Psoas muscle (tissue), 8 donors: ENCODE measurements around the gene LPIN1. TPM values are rescaled to one million over a fixed set of nuclear protein-coding genes. Genes with fewer than 3 reads are reported as not detected.

ENCODE experiments used
- ATAC-seq, 4 donors: fragments of 200-7000 bp; cut with Tn5 transposase; one replicate each; pipeline ENCODE4 v1.9.1; 2020; ENCODE audit warnings: moderate library complexity in 3 of 4, mild to moderate bottlenecking in 2 of 4
- DNase-seq, 2 donors: peaks; one replicate each; pipeline ENCODE4 v3.0.0-alpha.2; 2020
- H3K27ac ChIP-seq: fragments of 200-600 bp; one replicate; pipeline ENCODE4 v1.8.0; 2022
- H3K27me3 ChIP-seq, 3 donors: fragments of 200-600 bp in 1 of 3; one replicate each; pipeline versions ENCODE4 v1.6.1 to v1.8.0; 2013 to 2022; ENCODE audit warnings: low read length in 2 of 3, mild to moderate bottlenecking in 2 of 3, moderate library complexity in 1 of 3; ENCODE audit not compliant: insufficient read depth in 3 of 3
- H3K36me3 ChIP-seq, 2 donors: fragments of 200-600 bp in 1 of 2; one replicate each; pipeline versions ENCODE4 v1.6.1 to v1.8.0; 2013 to 2022; ENCODE audit warnings: low read depth in 1 of 2, mild to moderate bottlenecking in 1 of 2, moderate library complexity in 1 of 2; ENCODE audit not compliant: insufficient read depth in 1 of 2
- H3K4me1 ChIP-seq: fragments of 200-600 bp; one replicate; pipeline ENCODE4 v1.8.0; 2022
- H3K4me3 ChIP-seq: fragments of 200-600 bp; one replicate; pipeline ENCODE4 v1.8.0; 2022; ENCODE audit warnings: mild to moderate bottlenecking
- H3K9me3 ChIP-seq: fragments of 200-600 bp; one replicate; pipeline ENCODE4 v1.8.0; 2022
- WGBS, 3 donors: extraction: QIAGEN DNeasy Blood & Tissue Kit; methylation state at CpG; one replicate each; pipeline versions ENCODE4 v1.1.6 to v1.1.7; 2013; 5-methylcytosine and 5-hydroxymethylcytosine counted together
- intact Hi-C, 2 donors: fragments of 100-400 bp; cut with DNase I; formaldehyde crosslinking; loops; one replicate each; pipeline versions ENCODE4 v1.11.0 to v1.14.2; 2022
- polyA plus RNA-seq, 3 donors: library from polyadenylated mRNA; stranded (reverse); fragments of 200-250 nt; gene quantifications; one replicate each; pipeline ENCODE4 v1.2.3, GENCODE V29; 2013
- total RNA-seq, 4 donors: library from RNA; stranded (reverse); fragmentation: NEBNext Ultra II Directional in 2 of 4; extraction: Animal tissue kit (Norgen Biotek cat#: 25700) in 2 of 4; gene quantifications; one replicate each; pipeline versions ENCODE4 v1.2.1 to v1.2.4, GENCODE V29; 2021 to 2023
- TF ChIP-seq, protein P1 (sequence below): fragments of 200-600 bp; IDR thresholded peaks from one replicate; pipeline ENCODE4 v1.8.0; 2022; ENCODE audit warnings: antibody characterized with exemption
- donor health status: healthy with polysubstance abuse.
- donor health status: DM: no; HTN: no; CAD: no; lungs with moderate emphysema.
- donor health status: Bipolar disorder and iron deficiency.
- donor health status: healthy.
- donor health status: DM: yes; HTN: yes; CAD: no.
- donor health status: DM: no; HTN: no; CAD: no.
- donor health status: DM: no; HTN: no; CAD: no.
- donor health status: DM: yes; HTN: yes; CAD: no.

Gene LPIN1
- total and polyA plus RNA-seq, 7 donors = 82.0 to 382 (median 146) TPM

DNA sequence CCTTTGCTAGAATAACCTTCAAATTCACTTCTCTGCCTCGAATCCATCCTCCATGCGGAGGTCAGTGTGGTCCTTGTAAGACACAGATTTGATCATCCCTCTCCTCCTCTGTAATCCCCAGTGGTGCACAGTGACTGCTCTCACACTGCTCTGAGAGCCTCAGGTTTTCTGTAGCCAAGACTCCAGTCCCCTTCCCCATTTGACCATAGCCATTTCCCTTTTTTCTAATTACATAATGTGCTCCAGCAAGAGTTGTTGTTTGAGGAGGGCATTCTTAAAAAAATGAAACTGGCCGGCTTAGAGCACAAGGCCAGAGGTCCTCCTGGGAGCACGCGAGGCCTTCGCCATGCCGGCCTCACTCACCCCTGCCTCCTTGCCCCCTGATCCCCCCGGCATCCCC, 34.7 kb upstream of the LPIN1 start:
- DNase-seq (no peak), ATAC-seq (no peak)
- no peaks in the 10 kb centered on the region for H3K9me3 ChIP-seq
- intact Hi-C loops = no loop called here
- peaks cover 7% of the 10 kb centered on the region for H3K4me1 ChIP-seq
- no peak overlapping the region for H3K27ac ChIP-seq
- no peaks in the 10 kb centered on the region for H3K27me3 ChIP-seq
- peaks cover 0 to 8% of the 10 kb centered on the region in 2 donors for H3K36me3 ChIP-seq
- 80 to 84% (median 82%) methylated on average over 8 of the region's 8 CpGs for WGBS, 3 donors
- no peak overlapping the region for H3K4me3 ChIP-seq
- TF ChIP-seq, protein P1, sequence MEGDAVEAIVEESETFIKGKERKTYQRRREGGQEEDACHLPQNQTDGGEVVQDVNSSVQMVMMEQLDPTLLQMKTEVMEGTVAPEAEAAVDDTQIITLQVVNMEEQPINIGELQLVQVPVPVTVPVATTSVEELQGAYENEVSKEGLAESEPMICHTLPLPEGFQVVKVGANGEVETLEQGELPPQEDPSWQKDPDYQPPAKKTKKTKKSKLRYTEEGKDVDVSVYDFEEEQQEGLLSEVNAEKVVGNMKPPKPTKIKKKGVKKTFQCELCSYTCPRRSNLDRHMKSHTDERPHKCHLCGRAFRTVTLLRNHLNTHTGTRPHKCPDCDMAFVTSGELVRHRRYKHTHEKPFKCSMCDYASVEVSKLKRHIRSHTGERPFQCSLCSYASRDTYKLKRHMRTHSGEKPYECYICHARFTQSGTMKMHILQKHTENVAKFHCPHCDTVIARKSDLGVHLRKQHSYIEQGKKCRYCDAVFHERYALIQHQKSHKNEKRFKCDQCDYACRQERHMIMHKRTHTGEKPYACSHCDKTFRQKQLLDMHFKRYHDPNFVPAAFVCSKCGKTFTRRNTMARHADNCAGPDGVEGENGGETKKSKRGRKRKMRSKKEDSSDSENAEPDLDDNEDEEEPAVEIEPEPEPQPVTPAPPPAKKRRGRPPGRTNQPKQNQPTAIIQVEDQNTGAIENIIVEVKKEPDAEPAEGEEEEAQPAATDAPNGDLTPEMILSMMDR = no peak

DNA sequence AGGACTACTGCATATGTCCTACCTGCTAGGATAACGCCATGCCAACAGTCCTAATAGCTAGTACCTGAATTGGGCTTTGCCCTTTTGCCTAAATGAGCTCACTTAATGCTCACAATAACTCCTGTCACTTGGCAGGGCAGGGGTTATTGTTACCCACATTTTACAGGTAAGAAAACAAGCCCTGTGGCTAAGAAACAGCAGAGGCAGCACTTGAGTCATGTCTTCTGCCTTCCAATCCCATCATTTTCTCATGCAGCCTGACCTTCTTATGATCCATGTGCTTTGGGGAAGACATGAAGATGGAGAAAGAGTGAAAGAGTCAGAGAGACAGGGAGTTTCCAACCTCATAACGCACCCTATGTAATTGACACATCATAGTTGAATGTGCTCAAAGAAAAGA, 33.6 kb upstream of the LPIN1 start:
- TF ChIP-seq, protein P1 = no peak
- Histone ChIP-seq H3K4me1 (peaks cover 7% of the 10 kb centered on the region), H3K9me3 (no peaks in the 10 kb centered on the region), H3K4me3 (no peak overlapping the region), H3K27me3 (no peaks in the 10 kb centered on the region), H3K36me3 (peaks cover 0 to 8% of the 10 kb centered on the region in 2 donors), H3K27ac (no peak overlapping the region)
- no peak for ATAC-seq
- intact Hi-C loops = no loop called here
- no peak for DNase-seq
- WGBS, 3 donors = 97% methylated on average over 2 of the region's 2 CpGs

DNA sequence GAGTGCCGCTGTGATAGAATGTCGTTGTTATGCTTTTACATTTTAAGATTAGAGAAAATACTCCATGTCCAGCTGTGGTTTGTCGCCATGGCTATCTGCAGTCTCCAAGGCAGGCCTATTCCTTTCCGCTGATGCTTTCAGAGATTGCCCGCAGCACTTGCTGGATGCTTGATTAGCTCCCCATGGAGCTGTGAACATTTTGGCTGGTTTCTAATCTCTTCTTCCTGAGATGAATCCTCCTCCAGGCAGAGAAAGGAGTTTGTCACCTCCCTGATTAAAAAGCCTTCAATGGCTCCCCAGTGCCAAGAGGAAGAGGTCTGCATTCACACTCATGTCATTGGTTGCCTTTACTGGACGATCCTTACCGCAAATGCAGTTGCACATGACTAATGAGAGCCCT, 32.6 kb upstream of the LPIN1 start:
- WGBS, 3 donors = 72 to 85% (median 77%) methylated on average over 7 of the region's 7 CpGs
- Histone ChIP-seq H3K27me3 (no peaks in the 10 kb centered on the region), H3K4me3 (no peak overlapping the region), H3K36me3 (peaks cover 0 to 8% of the 10 kb centered on the region in 2 donors), H3K27ac (no peak overlapping the region), H3K4me1 (peaks cover 7% of the 10 kb centered on the region), H3K9me3 (no peaks in the 10 kb centered on the region)
- DNase-seq (no peak), ATAC-seq (no peak)
- intact Hi-C loops = no loop called here
- TF ChIP-seq, protein P1 = no peak

DNA sequence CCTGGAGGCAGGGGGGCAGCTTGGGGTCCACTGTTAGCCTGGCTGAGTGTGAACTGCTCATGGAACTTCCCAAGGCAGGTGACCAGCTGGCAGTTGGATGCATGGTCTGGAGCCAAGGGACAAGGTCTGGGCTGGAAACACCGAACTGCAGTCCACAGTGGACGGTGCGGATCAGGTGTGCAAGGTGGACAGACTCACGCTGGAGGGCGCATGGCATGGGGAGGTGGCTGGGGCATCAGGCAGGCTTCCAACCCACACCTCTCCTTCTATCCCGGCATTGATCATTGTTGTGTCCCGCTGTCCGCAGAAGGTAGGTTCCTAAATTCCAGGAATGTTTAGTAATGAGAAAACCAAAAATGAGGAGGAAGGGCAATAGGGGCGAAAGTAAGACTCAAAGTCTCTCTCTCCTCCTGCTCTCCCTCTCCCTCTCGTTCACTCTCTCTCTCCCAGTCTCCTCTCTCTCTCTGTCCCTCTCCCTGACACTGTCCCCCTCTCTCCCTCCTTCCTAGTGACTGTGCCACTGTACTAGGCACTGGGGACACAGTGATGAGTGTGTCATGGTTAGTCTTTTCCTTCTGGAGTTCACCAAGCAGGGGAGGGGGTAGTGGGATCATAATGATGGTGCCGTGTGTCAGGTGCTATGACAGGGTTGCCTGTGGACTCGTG, 30.3 kb upstream of the LPIN1 start:
- Histone ChIP-seq H3K27me3 (no peaks in the 10 kb centered on the region), H3K36me3 (peaks cover 0 to 8% of the 10 kb centered on the region in 2 donors), H3K4me3 (no peak overlapping the region), H3K27ac (no peak overlapping the region), H3K4me1 (peaks cover 2% of the 10 kb centered on the region), H3K9me3 (no peaks in the 10 kb centered on the region)
- WGBS, 3 donors = 80 to 90% (median 90%) methylated on average over 12 of the region's 12 CpGs
- DNase-seq = no peak
- peak in 3 of 4 donors; percentile 19 to 26 (median 21) for ATAC-seq
- TF ChIP-seq, protein P1 = no peak
- intact Hi-C loops = no loop called here
